Breast epithelium (tissue), 4 donors: ENCODE measurements around the gene S100A4. TPM values are rescaled to one million over a fixed set of nuclear protein-coding genes. Genes with fewer than 3 reads are reported as not detected.

ENCODE experiments used
- DNase-seq, 2 donors: peaks; one replicate each; pipeline ENCODE4 v3.0.0-alpha.2; 2019; ENCODE audit warnings: low spot score in 2 of 2
- H3K27ac ChIP-seq, 2 donors: fragments of 200-600 bp; sonication (generic) in 1 of 2; one replicate each; pipeline ENCODE4 v1.5.1; 2016 to 2019; ENCODE audit warnings: mild to moderate bottlenecking in 1 of 2
- H3K27me3 ChIP-seq, 2 donors: fragments of 200-600 bp; sonication (generic) in 1 of 2; one replicate each; pipeline versions ENCODE4 v1.5.1 to v1.6.0; 2017 to 2019; ENCODE audit warnings: control low read depth in 1 of 2, mild to moderate bottlenecking in 1 of 2
- H3K36me3 ChIP-seq: fragments of 200-600 bp; one replicate; pipeline ENCODE4 v1.5.1; 2019
- H3K4me1 ChIP-seq, 2 donors: fragments of 200-600 bp; sonication (generic); one replicate each; pipeline ENCODE4 v1.5.1; 2016 to 2019; ENCODE audit warnings: control low read depth in 1 of 2
- H3K4me3 ChIP-seq, 3 donors: fragments of 200-600 bp; sonication (generic); 1 replicate in 2 of 3; 2 replicates in 1 of 3; pipeline ENCODE4 v1.5.1; 2016 to 2019; ENCODE audit warnings: mild to moderate bottlenecking in 3 of 3, moderate library complexity in 2 of 3
- H3K9me3 ChIP-seq, 2 donors: fragments of 200-600 bp; sonication (generic) in 1 of 2; one replicate each; pipeline ENCODE4 v1.5.1; 2016 to 2019; ENCODE audit warnings: control low read depth in 1 of 2
- POLR2A ChIP-seq: fragments of 450-650 bp; IDR thresholded peaks from one replicate; pipeline ENCODE4 v1.6.1; 2016; ENCODE audit warnings: antibody characterized with exemption, mild to moderate bottlenecking, moderate library complexity
- POLR2AphosphoS5 ChIP-seq, 3 donors: sonication (generic); formaldehyde crosslinking; IDR thresholded peaks; one replicate each; pipeline ENCODE4 v1.6.1; 2017; ENCODE audit warnings: antibody characterized with exemption in 3 of 3
- intact Hi-C: fragments of 100-400 bp; cut with DNase I; formaldehyde crosslinking; loops from one replicate; pipeline ENCODE4 v1.15.1; 2023; ENCODE audit warnings: low total_unique reads
- total RNA-seq, 3 donors: library from RNA; depleted of rRNA; stranded (reverse); fragments of >200 nt; gene quantifications; one replicate each; pipeline ENCODE4 v1.1.0, GENCODE V29; 2016
- TF ChIP-seq, protein P1 (sequence below), 3 donors: fragments of 450-650 bp; IDR thresholded peaks; one replicate each; pipeline ENCODE4 v1.5.1; 2016 to 2017; ENCODE audit warnings: antibody characterized with exemption in 3 of 3, mild to moderate bottlenecking in 3 of 3, moderate library complexity in 3 of 3

S100A4 gene
- total RNA-seq, 3 donors from 2014 or later, result 177 to 1,015 (median 198) TPM

DNA sequence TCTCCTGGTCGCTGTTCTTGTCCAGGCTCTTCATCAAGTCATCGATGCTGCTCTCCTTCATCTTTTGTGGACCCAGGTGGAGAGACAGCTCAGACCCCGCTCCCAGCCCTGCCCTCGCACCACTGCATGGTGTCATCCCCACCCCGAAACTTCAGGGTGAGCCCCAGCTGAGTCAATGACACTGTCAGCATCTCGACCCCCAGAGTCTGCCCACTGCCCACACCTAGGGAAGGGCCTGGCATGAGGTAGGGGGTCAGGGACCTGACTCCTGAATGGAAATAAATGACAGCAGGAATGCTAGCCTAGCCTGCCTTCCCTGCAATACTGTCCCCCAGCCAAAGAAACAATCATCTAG, 8.3 kb downstream of the S100A4 start:
- H3K4me3 ChIP-seq, result no peak overlapping the region
- H3K4me1 ChIP-seq, result peaks cover 0 to 5% of the 10 kb centered on the region in 2 donors
- no peaks in the 10 kb centered on the region for H3K36me3 ChIP-seq
- H3K27me3 ChIP-seq, result no peaks in the 10 kb centered on the region
- TF ChIP-seq POLR2A, result no peak
- TF ChIP-seq, protein P1, sequence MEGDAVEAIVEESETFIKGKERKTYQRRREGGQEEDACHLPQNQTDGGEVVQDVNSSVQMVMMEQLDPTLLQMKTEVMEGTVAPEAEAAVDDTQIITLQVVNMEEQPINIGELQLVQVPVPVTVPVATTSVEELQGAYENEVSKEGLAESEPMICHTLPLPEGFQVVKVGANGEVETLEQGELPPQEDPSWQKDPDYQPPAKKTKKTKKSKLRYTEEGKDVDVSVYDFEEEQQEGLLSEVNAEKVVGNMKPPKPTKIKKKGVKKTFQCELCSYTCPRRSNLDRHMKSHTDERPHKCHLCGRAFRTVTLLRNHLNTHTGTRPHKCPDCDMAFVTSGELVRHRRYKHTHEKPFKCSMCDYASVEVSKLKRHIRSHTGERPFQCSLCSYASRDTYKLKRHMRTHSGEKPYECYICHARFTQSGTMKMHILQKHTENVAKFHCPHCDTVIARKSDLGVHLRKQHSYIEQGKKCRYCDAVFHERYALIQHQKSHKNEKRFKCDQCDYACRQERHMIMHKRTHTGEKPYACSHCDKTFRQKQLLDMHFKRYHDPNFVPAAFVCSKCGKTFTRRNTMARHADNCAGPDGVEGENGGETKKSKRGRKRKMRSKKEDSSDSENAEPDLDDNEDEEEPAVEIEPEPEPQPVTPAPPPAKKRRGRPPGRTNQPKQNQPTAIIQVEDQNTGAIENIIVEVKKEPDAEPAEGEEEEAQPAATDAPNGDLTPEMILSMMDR (IDR thresholded peaks at IDR 0.05), result no peak
- H3K27ac ChIP-seq, result peak overlapping the region; percentile 98 to 99
- H3K9me3 ChIP-seq, result no peaks in the 10 kb centered on the region
- intact Hi-C loops, result no loop called here
- DNase-seq, result no peak

DNA sequence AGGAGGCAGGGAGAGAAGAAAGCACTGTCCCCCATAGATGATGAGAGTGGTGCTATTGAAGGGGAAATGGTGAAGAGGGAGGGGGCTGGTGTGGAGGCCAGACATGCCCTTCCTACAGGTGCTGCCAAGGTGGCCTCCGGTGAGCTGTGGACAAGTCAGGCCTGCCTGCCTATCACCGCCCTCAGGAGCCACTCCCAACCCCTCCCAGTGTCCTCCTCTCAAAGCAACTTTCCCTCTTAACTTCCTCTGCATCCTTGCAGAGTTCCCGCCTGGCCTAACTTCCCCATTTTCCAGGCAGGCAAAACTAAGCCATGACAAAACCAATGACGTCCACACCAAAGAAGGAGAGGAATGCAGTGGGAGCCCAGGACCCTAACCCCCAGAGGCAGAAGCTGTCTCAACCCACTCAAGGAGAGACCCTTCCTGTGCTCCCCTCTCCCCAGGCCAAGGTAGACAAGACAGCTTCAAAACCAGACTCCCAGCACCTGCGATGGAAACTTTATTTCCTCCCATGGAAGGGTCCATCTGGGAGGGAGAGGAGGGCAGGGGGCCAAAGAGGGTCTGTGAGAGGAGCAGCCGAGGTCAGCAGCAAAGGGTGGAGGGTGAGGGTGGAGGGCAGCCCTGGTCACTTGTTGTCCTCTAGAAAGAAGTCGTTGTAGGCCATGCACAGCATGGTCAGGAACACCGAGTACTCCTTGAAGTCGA, 8.8 kb downstream of the S100A4 start:
- intact Hi-C loops, result no loop called here

DNA sequence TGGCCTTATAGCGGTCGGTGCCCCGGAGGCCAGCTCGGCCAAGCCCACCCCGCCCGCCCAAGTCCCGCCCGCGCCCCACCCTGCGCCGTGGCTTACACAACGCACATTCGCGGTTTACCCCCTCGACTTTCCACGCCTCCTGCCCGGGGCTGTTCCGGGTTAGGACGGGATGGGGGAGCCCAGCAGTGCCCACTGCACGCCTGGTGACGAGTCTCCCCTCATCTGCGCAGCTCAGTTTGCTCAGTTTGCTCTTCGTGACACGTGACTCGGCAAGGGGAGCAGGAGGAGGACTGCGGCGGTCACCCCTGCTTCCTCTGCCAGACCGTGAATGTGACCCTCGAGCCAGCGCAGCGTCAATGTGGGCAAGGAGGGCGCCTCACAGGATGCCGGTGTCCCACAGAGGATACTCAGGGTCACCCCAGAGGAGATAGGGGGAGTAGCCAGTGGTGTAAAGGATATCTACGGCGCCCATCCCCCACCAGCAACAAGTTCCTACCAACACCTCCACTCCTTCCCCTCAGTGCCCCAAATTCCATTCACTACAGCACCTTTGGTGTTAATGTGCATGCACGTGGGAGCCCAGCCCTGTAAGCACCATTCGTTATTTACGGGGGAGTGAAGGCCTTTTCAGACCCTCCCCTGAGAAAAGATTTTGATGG, 9.5 kb downstream of the S100A4 start:
- Histone ChIP-seq H3K27me3 (no peaks in the 10 kb centered on the region), H3K4me3 (peak overlapping the region; percentile 76 to 91 (median 86)), H3K9me3 (no peaks in the 10 kb centered on the region), H3K27ac (peak overlapping the region; percentile 98 to 99), H3K36me3 (no peaks in the 10 kb centered on the region), H3K4me1 (peaks cover 0 to 5% of the 10 kb centered on the region in 2 donors)
- TF ChIP-seq POLR2AphosphoS5 (IDR thresholded peaks at IDR 0.05), result peak; percentile 83 to 92 (median 89)
- TF ChIP-seq, protein P1 (IDR thresholded peaks at IDR 0.05), result no peak
- peak; percentile 71 for TF ChIP-seq POLR2A
- peak; percentile 90 for DNase-seq
- intact Hi-C loops, result no loop called here

More for the DNA sequence above, 8.8 kb downstream of the S100A4 start:
- DNase-seq, result no peak
- H3K4me3 ChIP-seq, result peak overlapping the region; percentile 76 to 91 (median 86)
- no peak for TF ChIP-seq POLR2A
- TF ChIP-seq, protein P1 (IDR thresholded peaks at IDR 0.05), result no peak
- TF ChIP-seq POLR2AphosphoS5 (IDR thresholded peaks at IDR 0.05), result no peak
- H3K36me3 ChIP-seq, result no peaks in the 10 kb centered on the region
- peak overlapping the region; percentile 98 to 99 for H3K27ac ChIP-seq
- H3K27me3 ChIP-seq, result no peaks in the 10 kb centered on the region
- peaks cover 0 to 5% of the 10 kb centered on the region in 2 donors for H3K4me1 ChIP-seq
- H3K9me3 ChIP-seq, result no peaks in the 10 kb centered on the region

DNA sequence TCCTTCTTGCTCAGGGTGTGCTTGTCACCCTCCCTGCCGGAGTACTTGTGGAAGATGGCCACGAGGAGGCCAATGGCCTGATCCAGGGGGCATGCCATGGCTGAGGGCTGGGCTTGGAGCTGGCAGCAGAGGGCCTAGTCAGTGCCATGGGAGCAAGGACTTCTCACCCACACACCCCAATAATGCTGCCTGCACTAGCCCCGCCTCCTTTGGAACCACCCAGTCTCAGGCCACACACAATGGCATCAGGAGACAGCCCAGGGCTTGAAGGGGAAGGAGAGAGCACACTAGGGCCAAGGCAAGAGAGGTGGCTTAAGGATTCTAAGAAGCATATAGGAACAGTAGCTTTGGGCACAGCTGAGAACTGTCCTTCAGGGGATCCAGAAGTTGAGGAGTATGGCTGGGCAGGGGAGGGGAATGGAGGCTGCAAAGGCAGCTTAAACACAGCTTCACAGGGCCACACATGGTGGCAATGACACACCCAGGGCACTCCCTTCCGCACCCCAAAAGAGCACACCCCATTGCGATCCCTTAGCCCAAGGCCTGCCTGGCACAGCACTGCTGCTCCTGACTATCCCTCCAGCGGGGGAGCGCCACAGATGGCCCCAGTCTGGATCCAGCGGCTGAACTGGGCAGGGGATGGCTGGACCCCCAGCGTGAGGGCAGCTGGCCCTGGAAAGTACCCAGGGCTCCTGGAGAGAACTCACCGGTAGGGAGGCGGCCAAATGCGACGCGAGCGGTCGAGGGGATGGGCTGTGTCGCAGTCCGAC, 10.2 kb downstream of the S100A4 start, which contains the start of gene S100A6:
Gene S100A6, minus strand, starts transcription at position 750 of the 770 bp plus-strand sequence. Its CDS starts 652 bp downstream, at position 98.
- no peaks in the 10 kb centered on the region for H3K27me3 ChIP-seq
- intact Hi-C loops, result no loop called here
- no peaks in the 10 kb centered on the region for H3K9me3 ChIP-seq
- H3K27ac ChIP-seq, result peak within 1 kb of the TSS; percentile 98 to 99
- peak within 1 kb of the TSS; percentile 76 to 91 (median 86) for H3K4me3 ChIP-seq
- TF ChIP-seq, protein P1 (IDR thresholded peaks at IDR 0.05), result peak in 1 of 3 donors; percentile 8
- no peak for TF ChIP-seq POLR2A
- peaks cover 0 to under 1% of the 10 kb centered on the region in 2 donors for H3K4me1 ChIP-seq
- H3K36me3 ChIP-seq, result no peaks in the 10 kb centered on the region
- peak; percentile 63 to 73 for DNase-seq
